Measurements from ENCODE around the gene CCDC97. TPM values are rescaled to one million over a fixed set of nuclear protein-coding genes. Genes with fewer than 3 reads are reported as not detected.

Gene CCDC97
- total RNA-seq, 1 experiment from 2014 or later: 23.0 TPM

DNA sequence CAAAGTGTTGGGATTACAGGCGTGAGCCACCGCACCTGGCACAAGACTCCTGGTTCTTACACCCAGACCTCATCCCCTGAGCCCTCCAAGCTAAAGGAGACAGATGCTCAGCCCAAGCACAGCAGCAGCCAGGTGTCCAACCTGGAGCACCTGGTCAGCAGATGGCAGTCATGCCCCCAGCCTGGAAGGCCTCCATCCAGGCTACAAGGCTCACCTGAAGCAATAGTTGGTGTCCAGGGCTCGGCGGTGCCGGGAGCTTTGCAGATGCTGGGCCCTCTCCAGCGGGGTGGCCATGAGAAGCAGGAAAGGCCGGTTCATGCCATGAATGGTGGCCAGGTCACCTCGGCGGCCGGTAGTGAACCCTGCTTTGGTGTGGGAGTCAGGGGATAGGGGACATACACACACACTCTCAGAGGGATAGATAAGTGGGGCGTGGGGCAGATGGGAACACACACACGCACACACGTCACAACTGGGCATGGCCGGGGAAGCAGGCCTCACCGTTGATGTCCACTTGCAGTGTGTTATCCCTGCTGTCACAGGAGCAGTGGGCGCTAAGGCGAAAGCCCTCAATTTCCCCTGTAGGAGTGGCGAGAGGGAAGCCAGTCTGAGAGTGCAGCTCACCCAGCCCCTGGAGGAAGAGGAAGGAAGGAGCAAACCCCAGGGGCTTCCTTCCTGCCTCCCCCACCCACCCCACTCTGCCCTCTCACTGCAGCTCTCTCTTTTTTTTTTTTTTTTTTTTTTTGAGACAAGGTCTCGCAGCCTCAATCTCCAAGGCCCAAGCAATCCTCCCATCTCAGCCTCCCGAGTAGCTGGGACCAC, 31.9 kb downstream of the CCDC97 start:
- BruUV-seq (replicated peaks): no TSS peak
- Histone ChIP-seq H3K4me2 (ENCODE audit: low read length) (no peak overlapping the region), H4K20me1 (ENCODE audit: insufficient read depth) (no peaks in the 10 kb centered on the region), H3K27me3 (ENCODE audit: insufficient read depth, low read length) (no peaks in the 10 kb centered on the region), H3K9me3 (ENCODE audit: control insufficient read depth in 1 of 2, insufficient read depth in 1 of 2, low read depth in 1 of 2, low read length in 2 of 2) (no peaks in the 10 kb centered on the region), H3K4me1 (ENCODE audit: control insufficient read depth in 1 of 2, insufficient read depth in 2 of 2, low read length in 2 of 2) (peaks cover 0 to 9% of the 10 kb centered on the region in 2 experiments; a peak in 1 of 4 replicates), H3K79me2 (ENCODE audit: insufficient read depth, low read length) (no peaks in the 10 kb centered on the region), H3K36me3 (ENCODE audit: control insufficient read depth in 1 of 2, insufficient read depth in 2 of 2, low read length in 2 of 2) (peaks cover 7% of the 10 kb centered on the region in 2 experiments), H3K9me2 (ENCODE audit: insufficient read depth) (no peaks in the 10 kb centered on the region), H3K27ac (ENCODE audit: low read depth, low read length) (no peak overlapping the region), H2AFZ (ENCODE audit: low read depth, low read length, poor library complexity, severe bottlenecking) (no peak overlapping the region), H3K4me3 (replicated peaks in 1 of 2; ENCODE audit: low read depth in 1 of 2, low read length in 2 of 2) (no peak overlapping the region), H3K9ac (ENCODE audit: low read length) (no peak overlapping the region)
- CTCF ChIA-PET: interaction anchor here (1.0 kb wide), 2 partner anchors 22 to 33 kb away, joined by 3 to 5 read pairs; partner anchors contain the start of gene B9D2
- RAD21 ChIA-PET (ENCODE audit: low non-redundant PET in 1 of 2, low total read pairs in 2 of 2, uncharacterized antibody in 2 of 2, unreplicated experiment in 2 of 2): no interaction called here
- ATAC-seq (peak; percentile 78), DNase-seq (ENCODE audit: low read depth, low spot score) (no peak)
- POLR2A ChIA-PET: no interaction called here
- intact Hi-C loops (cut with micrococcal nuclease): no loop called here
- TF ChIP-seq, protein P1, sequence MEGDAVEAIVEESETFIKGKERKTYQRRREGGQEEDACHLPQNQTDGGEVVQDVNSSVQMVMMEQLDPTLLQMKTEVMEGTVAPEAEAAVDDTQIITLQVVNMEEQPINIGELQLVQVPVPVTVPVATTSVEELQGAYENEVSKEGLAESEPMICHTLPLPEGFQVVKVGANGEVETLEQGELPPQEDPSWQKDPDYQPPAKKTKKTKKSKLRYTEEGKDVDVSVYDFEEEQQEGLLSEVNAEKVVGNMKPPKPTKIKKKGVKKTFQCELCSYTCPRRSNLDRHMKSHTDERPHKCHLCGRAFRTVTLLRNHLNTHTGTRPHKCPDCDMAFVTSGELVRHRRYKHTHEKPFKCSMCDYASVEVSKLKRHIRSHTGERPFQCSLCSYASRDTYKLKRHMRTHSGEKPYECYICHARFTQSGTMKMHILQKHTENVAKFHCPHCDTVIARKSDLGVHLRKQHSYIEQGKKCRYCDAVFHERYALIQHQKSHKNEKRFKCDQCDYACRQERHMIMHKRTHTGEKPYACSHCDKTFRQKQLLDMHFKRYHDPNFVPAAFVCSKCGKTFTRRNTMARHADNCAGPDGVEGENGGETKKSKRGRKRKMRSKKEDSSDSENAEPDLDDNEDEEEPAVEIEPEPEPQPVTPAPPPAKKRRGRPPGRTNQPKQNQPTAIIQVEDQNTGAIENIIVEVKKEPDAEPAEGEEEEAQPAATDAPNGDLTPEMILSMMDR (IDR thresholded peaks at IDR 0.05 in 2 of 3, conservative IDR thresholded peaks at IDR 0.05 in 1 of 3; ENCODE audit: borderline replicate concordance in 1 of 3, insufficient read depth in 1 of 3, low read depth in 2 of 3, low read length in 2 of 3): peak in 2 of 3 experiments; percentile 22 to 31; a peak in 3 of 6 replicates
- TF ChIP-seq FOSL1 (IDR thresholded peaks at IDR 0.05; ENCODE audit: low read depth): no peak
- peak; percentile 51 for TF ChIP-seq RAD21 (IDR thresholded peaks at IDR 0.05; ENCODE audit: low read depth)

DNA sequence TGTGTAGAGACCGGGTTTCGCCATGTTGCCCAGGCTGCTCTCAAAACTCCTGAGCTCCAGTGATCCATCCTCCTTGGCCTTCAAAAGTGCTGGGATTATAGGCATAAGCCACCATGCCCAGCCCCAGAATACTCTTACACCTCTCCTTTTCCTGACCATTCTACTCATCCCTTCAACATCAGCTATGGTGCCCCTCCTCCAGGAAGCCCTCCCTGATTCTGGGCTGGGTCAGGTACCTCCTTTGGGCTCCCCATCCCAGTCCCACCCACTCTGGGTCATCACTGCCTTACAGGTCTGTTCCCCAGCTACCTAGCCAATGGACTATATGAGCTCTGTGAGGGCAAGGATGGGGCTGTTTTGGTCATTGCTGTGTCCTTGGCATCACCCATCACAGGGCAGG, 34.2 kb downstream of the CCDC97 start:
- H3K4me2 ChIP-seq (ENCODE audit: low read length): no peak overlapping the region
- H3K4me1 ChIP-seq (ENCODE audit: control insufficient read depth in 1 of 2, insufficient read depth in 2 of 2, low read length in 2 of 2): peaks cover 0 to 9% of the 10 kb centered on the region in 2 experiments; a peak in 1 of 4 replicates
- H3K27ac ChIP-seq (ENCODE audit: low read depth, low read length): no peak overlapping the region
- ATAC-seq: no peak
- no peaks in the 10 kb centered on the region for H3K9me2 ChIP-seq (ENCODE audit: insufficient read depth)
- BruUV-seq (replicated peaks): no TSS peak
- no peaks in the 10 kb centered on the region for H3K27me3 ChIP-seq (ENCODE audit: insufficient read depth, low read length)
- H3K9ac ChIP-seq (ENCODE audit: low read length): no peak overlapping the region
- H3K79me2 ChIP-seq (ENCODE audit: insufficient read depth, low read length): peaks cover 7% of the 10 kb centered on the region
- no peaks in the 10 kb centered on the region for H3K9me3 ChIP-seq (ENCODE audit: control insufficient read depth in 1 of 2, insufficient read depth in 1 of 2, low read depth in 1 of 2, low read length in 2 of 2)
- no peak overlapping the region for H3K4me3 ChIP-seq (replicated peaks in 1 of 2; ENCODE audit: low read depth in 1 of 2, low read length in 2 of 2)
- RAD21 ChIA-PET (ENCODE audit: low non-redundant PET in 1 of 2, low total read pairs in 2 of 2, uncharacterized antibody in 2 of 2, unreplicated experiment in 2 of 2): no interaction called here
- intact Hi-C loops (cut with micrococcal nuclease): no loop called here
- no peak for DNase-seq (ENCODE audit: low read depth, low spot score)
- CTCF ChIA-PET: no interaction called here
- H2AFZ ChIP-seq (ENCODE audit: low read depth, low read length, poor library complexity, severe bottlenecking): no peak overlapping the region
- no peaks in the 10 kb centered on the region for H4K20me1 ChIP-seq (ENCODE audit: insufficient read depth)
- POLR2A ChIA-PET: interaction anchor here (0.7 kb wide), 1 partner anchor 95 kb away, joined by 4 read pairs; no protein-coding TSS in a partner anchor
- peaks cover 7 to 13% of the 10 kb centered on the region in 2 experiments; a peak in 3 of 4 replicates for H3K36me3 ChIP-seq (ENCODE audit: control insufficient read depth in 1 of 2, insufficient read depth in 2 of 2, low read length in 2 of 2)
- TF ChIP-seq, protein P1 (IDR thresholded peaks at IDR 0.05 in 2 of 3, conservative IDR thresholded peaks at IDR 0.05 in 1 of 3; ENCODE audit: borderline replicate concordance in 1 of 3, insufficient read depth in 1 of 3, low read depth in 2 of 3, low read length in 2 of 3): no peak
- TF ChIP-seq YY1 (IDR thresholded peaks at IDR 0.05; ENCODE audit: extremely low read depth, insufficient replicate concordance, low read depth, low read length): no peak
- TF ChIP-seq, protein P2, sequence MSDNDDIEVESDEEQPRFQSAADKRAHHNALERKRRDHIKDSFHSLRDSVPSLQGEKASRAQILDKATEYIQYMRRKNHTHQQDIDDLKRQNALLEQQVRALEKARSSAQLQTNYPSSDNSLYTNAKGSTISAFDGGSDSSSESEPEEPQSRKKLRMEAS (IDR thresholded peaks at IDR 0.05): no peak
- TF ChIP-seq, protein P3, sequence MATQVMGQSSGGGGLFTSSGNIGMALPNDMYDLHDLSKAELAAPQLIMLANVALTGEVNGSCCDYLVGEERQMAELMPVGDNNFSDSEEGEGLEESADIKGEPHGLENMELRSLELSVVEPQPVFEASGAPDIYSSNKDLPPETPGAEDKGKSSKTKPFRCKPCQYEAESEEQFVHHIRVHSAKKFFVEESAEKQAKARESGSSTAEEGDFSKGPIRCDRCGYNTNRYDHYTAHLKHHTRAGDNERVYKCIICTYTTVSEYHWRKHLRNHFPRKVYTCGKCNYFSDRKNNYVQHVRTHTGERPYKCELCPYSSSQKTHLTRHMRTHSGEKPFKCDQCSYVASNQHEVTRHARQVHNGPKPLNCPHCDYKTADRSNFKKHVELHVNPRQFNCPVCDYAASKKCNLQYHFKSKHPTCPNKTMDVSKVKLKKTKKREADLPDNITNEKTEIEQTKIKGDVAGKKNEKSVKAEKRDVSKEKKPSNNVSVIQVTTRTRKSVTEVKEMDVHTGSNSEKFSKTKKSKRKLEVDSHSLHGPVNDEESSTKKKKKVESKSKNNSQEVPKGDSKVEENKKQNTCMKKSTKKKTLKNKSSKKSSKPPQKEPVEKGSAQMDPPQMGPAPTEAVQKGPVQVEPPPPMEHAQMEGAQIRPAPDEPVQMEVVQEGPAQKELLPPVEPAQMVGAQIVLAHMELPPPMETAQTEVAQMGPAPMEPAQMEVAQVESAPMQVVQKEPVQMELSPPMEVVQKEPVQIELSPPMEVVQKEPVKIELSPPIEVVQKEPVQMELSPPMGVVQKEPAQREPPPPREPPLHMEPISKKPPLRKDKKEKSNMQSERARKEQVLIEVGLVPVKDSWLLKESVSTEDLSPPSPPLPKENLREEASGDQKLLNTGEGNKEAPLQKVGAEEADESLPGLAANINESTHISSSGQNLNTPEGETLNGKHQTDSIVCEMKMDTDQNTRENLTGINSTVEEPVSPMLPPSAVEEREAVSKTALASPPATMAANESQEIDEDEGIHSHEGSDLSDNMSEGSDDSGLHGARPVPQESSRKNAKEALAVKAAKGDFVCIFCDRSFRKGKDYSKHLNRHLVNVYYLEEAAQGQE (IDR thresholded peaks at IDR 0.05; ENCODE audit: low read depth): no peak
- no peak for TF ChIP-seq CBX3 (IDR thresholded peaks at IDR 0.05; ENCODE audit: low read depth)
- TF ChIP-seq ELF1 (IDR thresholded peaks at IDR 0.05; ENCODE audit: borderline replicate concordance, low read depth): no peak

Measured in HCT116 (cell line).